Measurements from ENCODE around the gene B3GAT1. TPM values are rescaled to one million over a fixed set of nuclear protein-coding genes. Genes with fewer than 3 reads are reported as not detected.

The B3GAT1 gene
- total RNA-seq, 2 donors from 2014 or later = 0.13 TPM; not detected in 1

DNA sequence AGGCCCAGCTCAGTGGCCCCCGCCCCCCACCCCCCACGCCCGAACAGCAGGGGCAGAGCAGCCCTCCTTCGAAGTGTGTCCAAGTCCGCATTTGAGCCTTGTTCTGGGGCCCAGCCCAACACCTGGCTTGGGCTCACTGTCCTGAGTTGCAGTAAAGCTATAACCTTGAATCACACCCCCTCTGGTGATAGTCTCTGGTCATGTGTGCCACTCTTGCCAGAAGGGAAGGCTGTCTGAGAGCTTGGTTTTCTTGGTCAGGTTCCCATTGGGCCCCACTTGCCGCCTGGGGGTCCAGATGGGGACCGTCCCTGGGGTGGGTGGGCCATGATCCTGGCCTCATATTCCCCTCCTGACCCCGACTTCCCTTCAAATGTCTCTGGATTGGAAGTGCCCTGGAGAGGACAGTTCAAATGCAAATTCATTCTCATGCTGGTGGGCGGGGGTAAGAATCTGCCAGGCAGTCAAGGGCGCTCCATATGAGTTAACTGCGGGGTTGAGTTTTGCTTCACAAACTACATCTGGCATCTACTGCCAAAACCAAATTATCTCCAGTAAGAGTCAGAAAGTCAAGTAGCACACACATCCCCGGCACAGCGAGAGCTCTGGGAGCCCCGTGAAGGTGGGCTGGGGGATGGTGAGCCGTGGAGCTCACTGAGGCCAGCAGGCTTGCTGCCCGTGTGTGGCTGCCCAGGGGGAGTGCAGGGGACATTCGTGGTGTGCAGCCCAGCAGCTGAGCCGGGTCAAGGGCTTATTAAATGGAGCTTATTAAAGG, 35.7 kb downstream of the B3GAT1 start:
- TF ChIP-seq, protein P1, sequence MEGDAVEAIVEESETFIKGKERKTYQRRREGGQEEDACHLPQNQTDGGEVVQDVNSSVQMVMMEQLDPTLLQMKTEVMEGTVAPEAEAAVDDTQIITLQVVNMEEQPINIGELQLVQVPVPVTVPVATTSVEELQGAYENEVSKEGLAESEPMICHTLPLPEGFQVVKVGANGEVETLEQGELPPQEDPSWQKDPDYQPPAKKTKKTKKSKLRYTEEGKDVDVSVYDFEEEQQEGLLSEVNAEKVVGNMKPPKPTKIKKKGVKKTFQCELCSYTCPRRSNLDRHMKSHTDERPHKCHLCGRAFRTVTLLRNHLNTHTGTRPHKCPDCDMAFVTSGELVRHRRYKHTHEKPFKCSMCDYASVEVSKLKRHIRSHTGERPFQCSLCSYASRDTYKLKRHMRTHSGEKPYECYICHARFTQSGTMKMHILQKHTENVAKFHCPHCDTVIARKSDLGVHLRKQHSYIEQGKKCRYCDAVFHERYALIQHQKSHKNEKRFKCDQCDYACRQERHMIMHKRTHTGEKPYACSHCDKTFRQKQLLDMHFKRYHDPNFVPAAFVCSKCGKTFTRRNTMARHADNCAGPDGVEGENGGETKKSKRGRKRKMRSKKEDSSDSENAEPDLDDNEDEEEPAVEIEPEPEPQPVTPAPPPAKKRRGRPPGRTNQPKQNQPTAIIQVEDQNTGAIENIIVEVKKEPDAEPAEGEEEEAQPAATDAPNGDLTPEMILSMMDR (IDR thresholded peaks at IDR 0.05) = no peak
- no peaks in the 10 kb centered on the region for H3K4me1 ChIP-seq
- no peak overlapping the region for H3K27ac ChIP-seq
- DNase-seq = no peak
- H3K4me3 ChIP-seq = no peak overlapping the region
- intact Hi-C loops (cut with DNase I) = no loop called here
- no peaks in the 10 kb centered on the region for H3K9me3 ChIP-seq
- no peaks in the 10 kb centered on the region for H3K27me3 ChIP-seq
- H3K36me3 ChIP-seq = no peaks in the 10 kb centered on the region
- no peak overlapping the region for H3K9ac ChIP-seq (ENCODE audit: low read depth in 2 of 2, low read length in 2 of 2)

DNA sequence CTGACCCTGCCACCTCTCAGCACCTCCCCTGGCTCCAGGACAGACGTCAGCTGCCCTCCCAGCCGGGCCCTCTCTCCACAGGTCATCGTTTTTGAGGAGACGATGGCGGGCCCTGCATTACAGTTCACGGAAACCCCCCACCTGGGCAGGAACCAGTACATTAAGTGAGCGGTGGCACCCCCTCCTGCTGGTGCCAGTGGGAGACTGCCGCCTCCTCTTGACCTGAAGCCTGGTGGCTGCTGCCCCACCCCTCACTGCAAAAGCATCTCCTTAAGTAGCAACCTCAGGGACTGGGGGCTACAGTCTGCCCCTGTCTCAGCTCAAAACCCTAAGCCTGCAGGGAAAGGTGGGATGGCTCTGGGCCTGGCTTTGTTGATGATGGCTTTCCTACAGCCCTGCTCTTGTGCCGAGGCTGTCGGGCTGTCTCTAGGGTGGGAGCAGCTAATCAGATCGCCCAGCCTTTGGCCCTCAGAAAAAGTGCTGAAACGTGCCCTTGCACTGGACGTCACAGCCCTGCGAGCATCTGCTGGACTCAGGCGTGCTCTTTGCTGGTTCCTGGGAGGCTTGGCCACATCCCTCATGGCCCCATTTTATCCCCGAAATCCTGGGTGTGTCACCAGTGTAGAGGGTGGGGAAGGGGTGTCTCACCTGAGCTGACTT, 37.0 kb downstream of the B3GAT1 start:
- H3K27me3 ChIP-seq = no peaks in the 10 kb centered on the region
- intact Hi-C loops (cut with DNase I) = no loop called here
- no peak for DNase-seq
- no peak overlapping the region for H3K4me3 ChIP-seq
- H3K9ac ChIP-seq (ENCODE audit: low read depth in 2 of 2, low read length in 2 of 2) = no peak overlapping the region
- TF ChIP-seq, protein P1 (IDR thresholded peaks at IDR 0.05) = no peak
- H3K9me3 ChIP-seq = no peaks in the 10 kb centered on the region
- H3K36me3 ChIP-seq = no peaks in the 10 kb centered on the region
- H3K4me1 ChIP-seq = no peaks in the 10 kb centered on the region
- no peak overlapping the region for H3K27ac ChIP-seq

DNA sequence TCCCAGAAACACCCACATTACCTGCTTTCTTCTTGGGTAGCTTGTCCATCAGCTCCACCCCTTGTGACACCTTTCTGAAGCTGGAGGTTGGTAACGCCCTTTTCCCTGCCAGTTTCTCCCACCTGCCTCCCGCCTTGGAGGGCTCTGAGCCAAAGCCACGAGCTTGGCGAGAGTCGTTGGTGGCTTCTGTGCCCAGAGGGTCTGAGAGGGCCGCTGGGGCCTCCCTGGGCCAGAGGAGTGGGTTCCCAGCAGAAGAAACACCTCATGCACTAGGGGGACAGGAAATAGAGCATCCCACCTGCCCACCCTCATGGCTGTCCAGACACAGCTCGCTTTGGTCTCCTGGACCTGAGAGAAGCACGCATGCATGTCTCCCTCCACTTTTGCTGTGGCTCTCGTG, 37.9 kb downstream of the B3GAT1 start:
- intact Hi-C loops (cut with DNase I) = no loop called here
- no peak for DNase-seq

DNA sequence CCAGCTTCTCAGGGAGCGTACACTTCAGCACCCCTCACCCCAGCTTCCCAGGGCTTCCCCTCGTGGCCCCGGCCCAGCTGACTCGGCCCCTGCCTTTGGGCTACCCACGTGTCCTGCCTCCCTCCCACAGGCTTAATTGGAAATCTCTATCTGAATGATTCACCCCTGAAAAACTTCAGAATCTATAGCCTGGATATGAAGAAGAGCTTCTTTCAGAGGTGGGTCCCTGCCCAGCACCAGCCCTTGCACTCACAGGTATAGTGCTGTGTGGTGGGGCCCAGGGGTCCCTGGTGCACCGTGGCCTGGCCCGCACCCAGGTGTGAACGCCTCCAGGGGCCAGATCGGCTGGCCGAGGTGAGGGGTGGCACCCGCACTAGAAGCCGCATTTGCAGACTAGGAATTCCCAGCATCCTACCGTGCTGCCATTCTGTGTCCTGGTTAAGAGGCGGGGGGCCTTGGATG, 38.4 kb downstream of the B3GAT1 start:
- Histone ChIP-seq H3K36me3 (no peaks in the 10 kb centered on the region), H3K27me3 (no peaks in the 10 kb centered on the region), H3K27ac (no peak overlapping the region), H3K4me1 (no peaks in the 10 kb centered on the region), H3K9ac (ENCODE audit: low read depth in 2 of 2, low read length in 2 of 2) (no peak overlapping the region), H3K9me3 (no peaks in the 10 kb centered on the region), H3K4me3 (no peak overlapping the region)
- no peak for DNase-seq
- TF ChIP-seq, protein P1 (IDR thresholded peaks at IDR 0.05) = no peak
- intact Hi-C loops (cut with DNase I) = no loop called here

More for the DNA sequence above, 37.9 kb downstream of the B3GAT1 start:
- Histone ChIP-seq H3K4me1 (no peaks in the 10 kb centered on the region), H3K36me3 (no peaks in the 10 kb centered on the region), H3K27ac (no peak overlapping the region), H3K4me3 (no peak overlapping the region), H3K9ac (ENCODE audit: low read depth in 2 of 2, low read length in 2 of 2) (no peak overlapping the region), H3K9me3 (no peaks in the 10 kb centered on the region), H3K27me3 (no peaks in the 10 kb centered on the region)
- TF ChIP-seq, protein P1 (IDR thresholded peaks at IDR 0.05) = no peak

DNA sequence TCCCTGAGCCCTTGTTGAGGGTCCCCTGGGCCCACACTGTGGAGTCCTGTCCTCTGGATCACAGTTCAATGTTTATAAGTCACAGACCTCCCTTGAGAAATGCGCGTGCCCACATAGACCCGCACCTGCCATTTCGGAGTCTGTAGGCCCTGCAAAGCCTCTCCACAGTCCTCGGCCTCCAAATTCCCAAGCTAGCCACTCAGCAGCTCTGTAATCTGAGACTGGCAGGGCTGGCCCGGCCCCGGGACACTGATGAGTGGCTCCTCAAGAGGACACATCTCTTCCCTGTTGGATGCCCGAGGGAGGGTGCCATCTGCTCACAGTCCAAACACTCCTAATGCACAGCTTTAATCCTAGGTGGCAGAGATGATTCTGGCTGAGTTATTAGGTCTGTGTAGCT, 39.1 kb downstream of the B3GAT1 start:
- Histone ChIP-seq H3K36me3 (no peaks in the 10 kb centered on the region), H3K27ac (no peak overlapping the region), H3K9ac (ENCODE audit: low read depth in 2 of 2, low read length in 2 of 2) (no peak overlapping the region), H3K27me3 (no peaks in the 10 kb centered on the region), H3K9me3 (no peaks in the 10 kb centered on the region), H3K4me3 (no peak overlapping the region), H3K4me1 (no peaks in the 10 kb centered on the region)
- intact Hi-C loops (cut with DNase I) = no loop called here
- TF ChIP-seq, protein P1 (IDR thresholded peaks at IDR 0.05) = no peak
- DNase-seq = no peak

All from colonic mucosa (tissue), 4 donors.